SK-N-SH treated with all-trans-retinoic acid at 6 μM for 48 hours (cell line): ENCODE measurements around the gene BANP.
"Not testable (repeated sequence)": the region's sequence is repeated elsewhere in the genome, so short reads cannot be mapped to it uniquely, and the experiment has no call there.

Experiments used
- ARNTL ChIP-seq: fragments of 450-650 bp; formaldehyde crosslinking; IDR thresholded peaks from 2 replicates; pipeline ENCODE4 v1.5.0; 2020; ENCODE audit warnings: low read depth, mild to moderate bottlenecking, moderate library complexity, borderline replicate concordance
- CREB5 ChIP-seq: fragments of 250-450 bp; sonication (Bioruptor Pico); IDR thresholded peaks from 2 replicates; pipeline ENCODE4 v1.5.1; 2020; ENCODE audit warnings: low read depth, mild to moderate bottlenecking, moderate library complexity

GRCh38 chr16:88091221-88091971, 140.2 kb downstream of the BANP start:
- TF ChIP-seq ARNTL, CREB5 (CRISPR knock-in tag): not testable (repeated sequence)
